ENCODE measurements around the gene TMEM131.

Gene TMEM131

GRCh38 chr2:97806738-97807618 lies 188.8 kb downstream of the TMEM131 start:
- DNase-seq (ENCODE audit: low read depth) = peak; percentile 64

GRCh38 chr2:97805776-97806175 lies 190.0 kb downstream of the TMEM131 start:
- no peak for DNase-seq (ENCODE audit: low read depth)

GRCh38 chr2:97801028-97801427 lies 194.7 kb downstream of the TMEM131 start:
- DNase-seq (ENCODE audit: low read depth) = no peak

- DNase-seq (ENCODE audit: low read depth) = no peak
Observed at GRCh38 chr2:97798416-97798815, 197.3 kb downstream of the TMEM131 start.

GRCh38 chr2:97797355-97797754 lies 198.4 kb downstream of the TMEM131 start:
- no peak for DNase-seq (ENCODE audit: low read depth)

GRCh38 chr2:97796465-97797126 lies 199.2 kb downstream of the TMEM131 start:
- no peak for DNase-seq (ENCODE audit: low read depth)

- no peak for DNase-seq (ENCODE audit: low read depth)
Observed at GRCh38 chr2:97792416-97792815, 203.3 kb downstream of the TMEM131 start.

GRCh38 chr2:97788986-97789644 lies 206.6 kb downstream of the TMEM131 start:
- DNase-seq (ENCODE audit: low read depth) = no peak

- no peak for DNase-seq (ENCODE audit: low read depth)
Observed at GRCh38 chr2:97785818-97786217, 209.9 kb downstream of the TMEM131 start.

- DNase-seq (ENCODE audit: low read depth) = no peak
Observed at GRCh38 chr2:97784953-97785352, 210.8 kb downstream of the TMEM131 start.

GRCh38 chr2:97781981-97782380 lies 213.8 kb downstream of the TMEM131 start:
- DNase-seq (ENCODE audit: low read depth) = no peak

- DNase-seq (ENCODE audit: low read depth) = no peak
Observed at GRCh38 chr2:97779141-97779540, 216.6 kb downstream of the TMEM131 start.

- DNase-seq (ENCODE audit: low read depth) = no peak
Observed at GRCh38 chr2:97775074-97775473, 220.7 kb downstream of the TMEM131 start.

GRCh38 chr2:97774425-97774824 lies 221.3 kb downstream of the TMEM131 start:
- DNase-seq (ENCODE audit: low read depth) = no peak

- no peak for DNase-seq (ENCODE audit: low read depth)
Observed at GRCh38 chr2:97770445-97770844, 225.3 kb downstream of the TMEM131 start.

GRCh38 chr2:97769711-97770110 lies 226.0 kb downstream of the TMEM131 start:
- no peak for DNase-seq (ENCODE audit: low read depth)

GRCh38 chr2:97769308-97769707 lies 226.4 kb downstream of the TMEM131 start:
- DNase-seq (ENCODE audit: low read depth) = no peak

- no peak for DNase-seq (ENCODE audit: low read depth)
Observed at GRCh38 chr2:97766567-97766966, 229.2 kb downstream of the TMEM131 start.

- DNase-seq (ENCODE audit: low read depth) = no peak
Observed at GRCh38 chr2:97765933-97766332, 229.8 kb downstream of the TMEM131 start.

- no peak for DNase-seq (ENCODE audit: low read depth)
Observed at GRCh38 chr2:97764559-97765263, 231.0 kb downstream of the TMEM131 start.

- DNase-seq (ENCODE audit: low read depth) = no peak
Observed at GRCh38 chr2:97763176-97763845, 232.4 kb downstream of the TMEM131 start.

GRCh38 chr2:97761192-97761591 lies 234.6 kb downstream of the TMEM131 start:
- DNase-seq (ENCODE audit: low read depth) = no peak

Data from T follicular helper cell (primary cell).